HCT116 (cell line): ENCODE data around the gene JAM3. TPM values are rescaled to one million over a fixed set of nuclear protein-coding genes. Genes with fewer than 3 reads are reported as not detected.

ENCODE experiments used
- ATAC-seq: fragments of 200-7000 bp; cut with Tn5 transposase; 2 replicates; pipeline ENCODE4 v1.9.1; 2020; ENCODE audit warnings: mild to moderate bottlenecking, moderate library complexity
- BruUV-seq: library from RNA; stranded (reverse); fragments of 400-500 nt; replicated peaks from 2 replicates; lab custom pipeline; 2021; lab: Mats Ljungman, UMichigan
- CTCF ChIA-PET: fragments of 300-600 bp; sonication (Branson Sonifier 250); formaldehyde crosslinking; loops from one replicate; lab custom pipeline; 2021; ENCODE audit warnings: antibody characterized with exemption; lab: Charles Lee
- POLR2A ChIA-PET: fragments of 300-600, 350-600 bp; sonication (Branson Sonifier 250); formaldehyde crosslinking; loops from one replicate; lab custom pipeline; 2021; ENCODE audit warnings: antibody characterized with exemption; lab: Charles Lee
- RAD21 ChIA-PET, 2 experiments: fragments of 300-600 bp; sonication (Branson Sonifier 250); formaldehyde crosslinking; loops; one replicate each; lab custom pipeline; 2023; ENCODE audit warnings: low total read pairs in 2 of 2; ENCODE audit not compliant: uncharacterized antibody in 2 of 2, unreplicated experiment in 2 of 2, low non-redundant PET in 1 of 2; lab: Charles Lee
- DNase-seq: peaks from one replicate; pipeline ENCODE4 v3.0.0-alpha.2; 2010; ENCODE audit warnings: low read depth, low spot score
- H2AFZ ChIP-seq: fragments of 200-600 bp; shearing (Covaris generic), sonication (generic); 2 replicates; pipeline ENCODE4 v1.6.1; 2017; ENCODE audit warnings: low read depth, mixed run types, mixed read lengths, antibody characterized with exemption, low read length; ENCODE audit not compliant: poor library complexity, severe bottlenecking
- H3K27ac ChIP-seq: 2 replicates; pipeline ENCODE4 v1.5.1; 2012; ENCODE audit warnings: low read depth, low read length
- H3K27me3 ChIP-seq: fragments of 200-600 bp; sonication (generic); 2 replicates; pipeline ENCODE4 v1.6.1; 2016; ENCODE audit warnings: mixed run types, low read length, mixed read lengths; ENCODE audit not compliant: insufficient read depth
- H3K36me3 ChIP-seq, 2 experiments: fragments of 200-500 bp in 1 of 2; fragments of 200-600 bp in 1 of 2; sonication (Bioruptor generic) in 1 of 2; sonication (generic) in 1 of 2; 2 replicates each; pipeline versions ENCODE4 v1.5.1 to v1.6.1; 2014 to 2016; ENCODE audit warnings: low read length in 2 of 2, inconsistent platforms in 1 of 2, mixed read lengths in 1 of 2, mixed run types in 1 of 2; ENCODE audit not compliant: insufficient read depth in 2 of 2, control insufficient read depth in 1 of 2
- H3K4me1 ChIP-seq, 2 experiments: fragments of 200-600 bp in 1 of 2; sonication (generic) in 1 of 2; 2 replicates each; pipeline versions ENCODE4 v1.5.1 to v1.6.1; 2012 to 2017; ENCODE audit warnings: low read length in 2 of 2, inconsistent platforms in 1 of 2, mild to moderate bottlenecking in 1 of 2, mixed read lengths in 1 of 2, mixed run types in 1 of 2, moderate library complexity in 1 of 2; ENCODE audit not compliant: insufficient read depth in 2 of 2, control insufficient read depth in 1 of 2
- H3K4me2 ChIP-seq: fragments of 200-600 bp; sonication (generic); 2 replicates; pipeline ENCODE4 v1.6.1; 2017; ENCODE audit warnings: mixed run types, low read length, mixed read lengths
- H3K4me3 ChIP-seq, 2 experiments: fragments of 200-600 bp in 1 of 2; sonication (generic) in 1 of 2; replicated peaks in 1 of 2; 2 replicates each; pipeline ENCODE4 v1.5.1; 2011 to 2016; ENCODE audit warnings: low read length in 2 of 2, control low read depth in 1 of 2, low read depth in 1 of 2, mild to moderate bottlenecking in 1 of 2, mixed read lengths in 1 of 2, mixed run types in 1 of 2
- H3K79me2 ChIP-seq: fragments of 200-600 bp; sonication (generic); 2 replicates; pipeline ENCODE4 v1.6.1; 2017; ENCODE audit warnings: mild to moderate bottlenecking, mixed run types, low read length, moderate library complexity, mixed read lengths; ENCODE audit not compliant: insufficient read depth
- H3K9ac ChIP-seq: fragments of 200-600 bp; sonication (generic); 2 replicates; pipeline ENCODE4 v1.6.1; 2016; ENCODE audit warnings: low read length, mixed read lengths
- H3K9me2 ChIP-seq: fragments of 200-600 bp; sonication (generic), shearing (Covaris generic); 2 replicates; pipeline ENCODE4 v1.6.1; 2017; ENCODE audit warnings: mixed run types, mild to moderate bottlenecking, moderate library complexity; ENCODE audit not compliant: insufficient read depth
- H3K9me3 ChIP-seq, 2 experiments: fragments of 200-500 bp in 1 of 2; fragments of 200-600 bp in 1 of 2; sonication (Bioruptor generic) in 1 of 2; sonication (generic) in 1 of 2; 2 replicates each; pipeline ENCODE4 v1.6.1; 2014 to 2017; ENCODE audit warnings: low read length in 2 of 2, mixed read lengths in 2 of 2, inconsistent platforms in 1 of 2, low read depth in 1 of 2, mild to moderate bottlenecking in 1 of 2, mixed run types in 1 of 2, moderate library complexity in 1 of 2; ENCODE audit not compliant: control insufficient read depth in 1 of 2, insufficient read depth in 1 of 2
- H4K20me1 ChIP-seq: fragments of 200-600 bp; sonication (generic), shearing (Covaris generic); 2 replicates; pipeline ENCODE4 v1.6.1; 2017; ENCODE audit warnings: mixed run types, mild to moderate bottlenecking, moderate library complexity; ENCODE audit not compliant: insufficient read depth
- CBX3 ChIP-seq: IDR thresholded peaks from 2 replicates; pipeline ENCODE4 v1.6.1; 2012; ENCODE audit warnings: low read depth
- CEBPB ChIP-seq: IDR thresholded peaks from 2 replicates; pipeline ENCODE4 v1.6.1; 2012; ENCODE audit warnings: low read depth
- EGR1 ChIP-seq: IDR thresholded peaks from 2 replicates; pipeline ENCODE4 v1.6.1; 2012; ENCODE audit warnings: low read depth
- EZH2phosphoT487 ChIP-seq: fragments of 200-600 bp; IDR thresholded peaks from 2 replicates; pipeline ENCODE4 v1.6.1; 2018; ENCODE audit warnings: antibody characterized with exemption, borderline replicate concordance
- FOSL1 ChIP-seq: IDR thresholded peaks from 2 replicates; pipeline ENCODE4 v1.6.1; 2012; ENCODE audit warnings: low read depth
- POLR2A ChIP-seq: IDR thresholded peaks from 2 replicates; pipeline ENCODE4 v1.7.0; 2011; ENCODE audit warnings: borderline replicate concordance; ENCODE audit not compliant: insufficient read depth, insufficient read length; ENCODE audit errors: extremely low read depth
- POLR2AphosphoS5 ChIP-seq: IDR thresholded peaks from 2 replicates; pipeline ENCODE4 v1.6.1; 2011; ENCODE audit warnings: mild to moderate bottlenecking, low read depth, low read length, moderate library complexity
- RAD21 ChIP-seq: IDR thresholded peaks from 2 replicates; pipeline ENCODE4 v1.6.1; 2012; ENCODE audit warnings: low read depth, mild to moderate bottlenecking
- SRF ChIP-seq: IDR thresholded peaks from 2 replicates; pipeline ENCODE4 v1.6.1; 2012; ENCODE audit warnings: low read depth
- TCF7L2 ChIP-seq: IDR thresholded peaks from 2 replicates; pipeline ENCODE4 v1.7.0; 2011; ENCODE audit warnings: borderline replicate concordance, inconsistent platforms; ENCODE audit not compliant: insufficient read depth, insufficient read length; ENCODE audit errors: extremely low read depth
- YY1 ChIP-seq: IDR thresholded peaks from 2 replicates; pipeline ENCODE4 v1.6.1; 2011; ENCODE audit warnings: low read length, low read depth, moderate library complexity, mild to moderate bottlenecking; ENCODE audit not compliant: insufficient replicate concordance; ENCODE audit errors: extremely low read depth
- ZFX ChIP-seq: fragments of 450-650 bp; IDR thresholded peaks from 2 replicates; pipeline ENCODE4 v1.6.1; 2017
- ZNF274 ChIP-seq: fragments of 200-500 bp; sonication (Bioruptor generic); IDR thresholded peaks from 2 replicates; pipeline ENCODE4 v1.6.1; 2014; ENCODE audit warnings: mild to moderate bottlenecking, low read depth, low read length, inconsistent platforms
- intact Hi-C: fragments of 100-400 bp; cut with micrococcal nuclease; formaldehyde crosslinking; loops from 2 replicates; pipeline ENCODE4 v1.10.0; 2022
- total RNA-seq: library from RNA; stranded (reverse); gene quantifications from one replicate; pipeline ENCODE4 v1.2.1, GENCODE V29; 2021; ENCODE audit not compliant: unreplicated experiment
- TF ChIP-seq, protein P1 (sequence below): IDR thresholded peaks from 2 replicates; pipeline ENCODE4 v1.6.1; 2012
- TF ChIP-seq, protein P2 (sequence below): IDR thresholded peaks from 2 replicates; pipeline ENCODE4 v1.6.1; 2012

JAM3 gene
- total RNA-seq, 1 experiment from 2014 or later = 0.25 TPM

DNA sequence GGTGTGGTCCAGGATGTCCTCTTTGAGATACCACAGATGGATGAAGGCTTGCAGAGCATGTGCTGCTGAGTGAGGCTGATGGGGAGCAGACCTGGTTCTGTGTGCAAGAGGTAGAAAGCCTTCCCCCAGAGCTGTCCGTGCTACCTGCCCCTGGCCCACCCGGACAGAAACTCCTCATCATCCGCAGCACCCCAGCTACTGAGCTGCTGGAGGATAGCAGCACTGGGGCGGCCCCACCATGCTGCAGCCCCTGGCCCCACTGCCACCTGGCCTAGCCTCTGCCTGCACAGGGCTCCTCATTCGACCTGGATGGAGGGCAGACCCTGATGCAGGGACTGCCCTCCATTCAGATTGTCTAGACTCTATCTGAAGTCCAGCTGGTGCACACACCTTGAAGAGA, 104.4 kb downstream of the JAM3 start:
- no peak overlapping the region for H2AFZ ChIP-seq
- no peaks in the 10 kb centered on the region for H3K9me3 ChIP-seq
- H3K27ac ChIP-seq = no peak overlapping the region
- no peaks in the 10 kb centered on the region for H3K4me1 ChIP-seq
- intact Hi-C loops = no loop called here
- no peak for ATAC-seq
- H3K9ac ChIP-seq = no peak overlapping the region
- H3K4me2 ChIP-seq = no peak overlapping the region
- H3K36me3 ChIP-seq = peaks cover 45 to 61% of the 10 kb centered on the region in 2 experiments
- no peaks in the 10 kb centered on the region for H3K27me3 ChIP-seq
- BruUV-seq = no TSS peak
- no peak overlapping the region for H3K4me3 ChIP-seq
- TF ChIP-seq CEBPB (no peak), EZH2phosphoT487 (no peak), ZFX (no peak), POLR2A (no peak), CBX3 (no peak), SRF (no peak), TCF7L2 (no peak), RAD21 (no peak), YY1 (no peak)
- TF ChIP-seq, protein P1, sequence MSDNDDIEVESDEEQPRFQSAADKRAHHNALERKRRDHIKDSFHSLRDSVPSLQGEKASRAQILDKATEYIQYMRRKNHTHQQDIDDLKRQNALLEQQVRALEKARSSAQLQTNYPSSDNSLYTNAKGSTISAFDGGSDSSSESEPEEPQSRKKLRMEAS = no peak
- ChIA-PET POLR2A (no interaction called here), RAD21 (no interaction called here), CTCF (no interaction called here)
- DNase-seq = no peak
- no peaks in the 10 kb centered on the region for H4K20me1 ChIP-seq
- no peaks in the 10 kb centered on the region for H3K79me2 ChIP-seq
- H3K9me2 ChIP-seq = no peaks in the 10 kb centered on the region

DNA sequence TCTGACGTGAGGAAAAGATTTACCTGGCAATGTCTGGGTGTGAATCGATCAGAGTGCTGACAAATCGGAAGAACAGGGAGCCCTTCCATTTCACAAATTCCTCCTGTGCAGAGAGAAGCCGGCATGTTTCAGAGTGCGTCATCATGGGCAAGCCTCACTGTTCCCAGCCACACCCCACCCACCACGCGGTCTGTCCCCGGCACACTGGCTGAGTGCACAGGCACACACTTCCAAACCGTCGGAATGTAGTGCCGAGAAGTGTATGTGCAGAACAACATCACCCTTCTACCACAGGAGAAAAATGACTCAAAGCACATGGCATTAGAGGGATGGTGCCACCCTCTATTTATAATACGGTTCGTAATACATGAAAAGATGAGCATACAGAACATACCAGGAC, 107.4 kb downstream of the JAM3 start:
- Histone ChIP-seq H3K9ac (no peak overlapping the region), H2AFZ (no peak overlapping the region)
- TF ChIP-seq ZNF274 = no peak
- no peak for TF ChIP-seq CEBPB
- no peak for TF ChIP-seq POLR2AphosphoS5
- TF ChIP-seq, protein P2, sequence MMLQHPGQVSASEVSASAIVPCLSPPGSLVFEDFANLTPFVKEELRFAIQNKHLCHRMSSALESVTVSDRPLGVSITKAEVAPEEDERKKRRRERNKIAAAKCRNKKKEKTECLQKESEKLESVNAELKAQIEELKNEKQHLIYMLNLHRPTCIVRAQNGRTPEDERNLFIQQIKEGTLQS = no peak
- no peak for TF ChIP-seq EGR1
- TF ChIP-seq FOSL1 = no peak
- TF ChIP-seq, all 23 proteins: peak for 0
- Histone ChIP-seq H3K79me2 (no peaks in the 10 kb centered on the region), H3K4me2 (no peak overlapping the region), H3K36me3 (peaks cover 50 to 53% of the 10 kb centered on the region in 2 experiments), H3K27me3 (no peaks in the 10 kb centered on the region), H3K4me1 (no peaks in the 10 kb centered on the region), H4K20me1 (no peaks in the 10 kb centered on the region), H3K9me3 (no peaks in the 10 kb centered on the region), H3K4me3 (no peak overlapping the region), H3K27ac (no peak overlapping the region), H3K9me2 (no peaks in the 10 kb centered on the region)
- DNase-seq = no peak
- no TSS peak for BruUV-seq
- no peak for ATAC-seq
- POLR2A ChIA-PET = no interaction called here
- intact Hi-C loops = no loop called here
- CTCF ChIA-PET = interaction anchor here (0.8 kb wide), 1 partner anchor 32 kb away, joined by 3 read pairs; no protein-coding TSS in a partner anchor
- RAD21 ChIA-PET = no interaction called here
